ENCODE measurements around the gene DIP2C.

DNA sequence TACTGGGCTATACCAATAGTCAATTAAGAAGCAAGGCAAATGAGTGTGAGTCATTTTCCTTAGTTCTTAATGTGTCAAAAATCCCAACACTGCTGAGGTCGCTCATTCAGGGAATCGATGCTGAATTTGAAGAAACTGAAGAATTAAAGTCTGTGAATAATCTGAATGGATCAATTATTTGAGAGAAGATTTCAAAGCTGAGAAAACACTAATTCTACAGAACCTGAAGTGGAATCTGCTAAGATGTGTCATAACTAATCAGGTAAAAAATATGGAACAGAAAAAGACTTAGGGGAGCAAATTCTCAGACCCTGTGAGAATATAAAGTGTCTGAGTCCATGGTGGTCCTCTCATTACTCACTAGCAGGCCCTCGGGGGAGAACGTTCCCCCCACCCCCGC lies 125.6 kb downstream of the DIP2C start:
- TF ChIP-seq, protein P1, sequence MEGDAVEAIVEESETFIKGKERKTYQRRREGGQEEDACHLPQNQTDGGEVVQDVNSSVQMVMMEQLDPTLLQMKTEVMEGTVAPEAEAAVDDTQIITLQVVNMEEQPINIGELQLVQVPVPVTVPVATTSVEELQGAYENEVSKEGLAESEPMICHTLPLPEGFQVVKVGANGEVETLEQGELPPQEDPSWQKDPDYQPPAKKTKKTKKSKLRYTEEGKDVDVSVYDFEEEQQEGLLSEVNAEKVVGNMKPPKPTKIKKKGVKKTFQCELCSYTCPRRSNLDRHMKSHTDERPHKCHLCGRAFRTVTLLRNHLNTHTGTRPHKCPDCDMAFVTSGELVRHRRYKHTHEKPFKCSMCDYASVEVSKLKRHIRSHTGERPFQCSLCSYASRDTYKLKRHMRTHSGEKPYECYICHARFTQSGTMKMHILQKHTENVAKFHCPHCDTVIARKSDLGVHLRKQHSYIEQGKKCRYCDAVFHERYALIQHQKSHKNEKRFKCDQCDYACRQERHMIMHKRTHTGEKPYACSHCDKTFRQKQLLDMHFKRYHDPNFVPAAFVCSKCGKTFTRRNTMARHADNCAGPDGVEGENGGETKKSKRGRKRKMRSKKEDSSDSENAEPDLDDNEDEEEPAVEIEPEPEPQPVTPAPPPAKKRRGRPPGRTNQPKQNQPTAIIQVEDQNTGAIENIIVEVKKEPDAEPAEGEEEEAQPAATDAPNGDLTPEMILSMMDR (conservative IDR thresholded peaks at IDR 0.05 in 1 of 2, IDR thresholded peaks at IDR 0.05 in 1 of 2; ENCODE audit: extremely low read depth in 1 of 2, insufficient read depth in 1 of 2, low read depth in 1 of 2, low read length in 2 of 2): no peak
- no peak for TF ChIP-seq EZH2 (IDR thresholded peaks at IDR 0.05; ENCODE audit: borderline replicate concordance, low read length)

Measured in mammary epithelial cell (primary cell).